ENCODE data around the gene KIAA1958. TPM values are rescaled to one million over a fixed set of nuclear protein-coding genes. Genes with fewer than 3 reads are reported as not detected.

The KIAA1958 gene, protein sequence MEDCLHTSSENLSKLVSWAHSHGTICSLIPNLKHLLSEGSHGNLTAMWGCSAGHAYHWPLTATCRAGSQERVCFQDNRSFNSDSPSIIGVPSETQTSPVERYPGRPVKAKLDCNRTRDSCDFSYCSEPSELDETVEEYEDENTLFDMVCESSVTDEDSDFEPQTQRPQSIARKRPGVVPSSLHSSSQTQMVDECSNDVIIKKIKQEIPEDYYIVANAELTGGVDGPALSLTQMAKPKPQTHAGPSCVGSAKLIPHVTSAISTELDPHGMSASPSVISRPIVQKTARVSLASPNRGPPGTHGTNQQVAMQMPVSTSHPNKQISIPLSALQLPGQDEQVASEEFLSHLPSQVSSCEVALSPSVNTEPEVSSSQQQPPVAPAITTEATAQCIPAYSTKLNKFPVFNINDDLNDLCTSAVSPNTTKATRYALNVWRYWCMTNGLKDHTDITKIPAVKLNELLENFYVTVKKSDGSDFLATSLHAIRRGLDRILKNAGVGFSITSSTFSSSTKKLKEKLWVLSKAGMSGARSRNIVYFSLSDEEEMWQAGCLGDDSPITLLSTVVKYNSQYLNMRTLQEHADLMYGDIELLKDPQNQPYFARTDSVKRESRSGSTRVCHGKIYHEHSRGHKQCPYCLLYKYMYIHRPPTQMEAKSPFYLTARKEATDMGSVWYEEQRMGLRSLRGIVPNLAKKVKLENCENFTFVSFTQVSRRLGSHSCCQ
- total RNA-seq, result 8.6 TPM

DNA sequence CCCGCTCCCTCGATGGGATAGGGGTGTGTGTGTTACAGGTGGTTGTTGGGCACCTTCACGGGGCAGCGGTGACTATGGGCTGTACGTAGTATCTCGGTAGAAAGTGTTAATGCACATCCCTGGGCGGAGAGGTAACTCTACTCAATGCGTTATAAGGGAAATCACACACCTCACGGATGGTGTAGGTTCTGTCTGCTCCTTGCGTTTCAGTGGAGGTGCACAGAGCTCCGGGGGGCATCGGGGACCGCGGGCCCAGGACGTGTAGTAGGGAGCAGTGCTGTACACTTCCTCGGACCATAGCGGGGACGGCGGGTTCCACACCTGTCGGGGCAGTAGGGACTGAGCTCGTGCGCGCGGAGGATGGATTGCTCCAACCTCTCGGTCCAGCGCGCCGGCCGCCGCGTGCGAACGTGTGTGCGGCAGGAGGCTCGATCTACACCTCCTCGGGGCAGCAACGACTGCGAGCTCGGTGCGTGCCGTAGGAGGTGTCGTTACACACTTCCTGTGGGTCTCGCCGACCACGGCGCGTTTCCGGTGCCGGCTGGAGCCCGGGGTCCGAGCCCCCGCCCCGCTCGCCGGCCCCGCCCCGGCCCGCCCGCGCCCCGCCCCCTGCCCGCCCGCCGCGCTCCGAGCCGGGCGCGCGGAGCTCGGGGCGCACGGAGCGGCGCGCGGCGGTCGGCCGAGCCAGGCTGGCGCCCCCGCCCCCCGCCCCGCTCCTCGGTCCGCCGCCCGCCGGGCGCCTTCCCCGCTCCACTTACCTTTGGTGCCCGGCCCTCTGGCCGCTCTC, at the start of gene KIAA1958:
Gene KIAA1958, plus strand, starts transcription at position 607 of the 787 bp plus-strand sequence. CDS start 87,254 bp downstream, outside the sequence.
- DNase-seq, result peak; percentile 60

GRCh38 chr9:112437406-112437805, 49.2 kb upstream of the KIAA1958 start:
- DNase-seq, result no peak

GRCh38 chr9:112439171-112439570, 47.5 kb upstream of the KIAA1958 start:
- DNase-seq, result no peak

- DNase-seq, result no peak
Measured at GRCh38 chr9:112439825-112440224, 46.8 kb upstream of the KIAA1958 start.

- DNase-seq, result no peak
Measured at GRCh38 chr9:112443200-112443599, 43.4 kb upstream of the KIAA1958 start.

- DNase-seq, result no peak
Measured at GRCh38 chr9:112443636-112444035, 43.0 kb upstream of the KIAA1958 start.

DNA sequence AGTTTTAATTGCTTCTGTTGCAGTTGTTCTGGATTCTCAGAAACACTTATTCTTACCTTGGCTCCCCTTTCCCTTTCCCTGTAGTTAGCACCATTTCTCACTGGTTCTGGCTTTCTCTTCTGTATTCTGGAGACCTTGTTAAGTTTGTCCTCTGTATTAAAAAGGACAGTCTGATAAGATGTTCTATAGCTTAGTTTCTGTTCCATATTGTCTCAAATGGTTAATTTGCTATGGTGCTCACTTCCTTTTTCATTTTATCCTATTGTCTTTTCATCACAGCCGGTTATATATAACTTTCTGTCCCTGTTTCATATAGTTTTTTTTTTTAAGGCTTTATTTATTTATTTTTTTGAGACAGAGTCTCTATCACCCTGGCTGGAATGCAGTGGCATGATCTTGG, 41.4 kb upstream of the KIAA1958 start:
- DNase-seq, result no peak

DNA sequence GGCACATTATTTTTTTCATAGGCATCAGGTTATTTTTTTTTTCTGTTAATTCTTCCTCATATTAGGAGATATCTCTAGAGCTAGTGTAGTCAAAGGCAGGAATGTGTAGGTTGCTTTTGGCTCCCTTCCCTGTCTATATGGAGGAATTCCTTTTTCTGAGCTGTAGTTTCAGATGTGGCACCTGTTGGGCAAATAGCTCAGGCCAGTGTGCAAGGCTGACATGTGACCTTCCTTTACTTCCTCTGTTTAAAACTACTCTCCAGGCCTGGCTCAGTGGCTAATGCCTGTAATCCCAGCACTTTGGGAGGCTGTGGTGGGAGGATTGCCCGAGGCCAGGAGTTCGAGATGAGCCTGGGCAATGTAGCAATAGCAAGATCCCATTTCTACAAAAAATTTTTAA, 40.5 kb upstream of the KIAA1958 start:
- DNase-seq, result no peak

DNA sequence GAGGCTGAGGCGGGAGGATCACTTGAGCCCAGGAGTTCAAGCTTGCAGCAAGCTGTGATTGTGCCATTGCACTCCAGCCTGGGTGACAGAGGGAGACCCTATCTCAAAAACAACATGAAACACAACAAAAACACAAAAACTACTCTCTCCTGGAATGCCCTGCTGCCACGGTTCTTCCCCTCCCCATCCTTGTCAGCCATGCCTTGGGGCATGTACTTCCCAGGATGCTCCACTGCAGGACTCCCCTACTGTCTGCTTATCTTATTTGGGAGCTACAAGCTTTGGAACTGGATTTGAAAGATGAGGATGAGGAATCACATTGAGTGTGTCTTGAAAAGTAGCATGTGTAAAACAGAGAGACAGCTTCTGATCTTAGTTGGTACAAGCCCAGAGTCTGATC, 40.1 kb upstream of the KIAA1958 start:
- DNase-seq, result no peak

DNA sequence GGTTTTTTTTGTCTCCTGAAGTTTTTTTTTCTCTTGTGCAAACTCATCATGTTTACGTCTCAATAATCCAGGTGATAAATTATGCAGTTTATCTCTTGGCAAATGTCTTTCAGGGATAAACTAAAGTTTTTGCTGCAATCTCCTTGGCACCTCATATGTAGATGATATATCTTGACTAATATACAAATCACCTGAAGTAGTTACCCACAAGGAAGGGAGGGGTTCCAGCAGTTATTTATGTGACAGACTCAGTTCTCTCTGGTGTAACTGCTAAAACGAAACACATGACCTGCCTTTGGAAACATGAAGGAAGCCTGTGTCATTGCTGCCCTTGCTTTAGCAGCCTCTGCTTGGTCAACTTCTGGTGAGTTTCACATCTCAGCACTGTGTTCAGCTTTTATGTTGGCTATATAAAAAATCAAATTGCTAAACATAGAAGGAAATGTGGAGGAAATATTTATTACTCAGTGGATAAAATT, 39.3 kb upstream of the KIAA1958 start:
- no peak for DNase-seq

DNA sequence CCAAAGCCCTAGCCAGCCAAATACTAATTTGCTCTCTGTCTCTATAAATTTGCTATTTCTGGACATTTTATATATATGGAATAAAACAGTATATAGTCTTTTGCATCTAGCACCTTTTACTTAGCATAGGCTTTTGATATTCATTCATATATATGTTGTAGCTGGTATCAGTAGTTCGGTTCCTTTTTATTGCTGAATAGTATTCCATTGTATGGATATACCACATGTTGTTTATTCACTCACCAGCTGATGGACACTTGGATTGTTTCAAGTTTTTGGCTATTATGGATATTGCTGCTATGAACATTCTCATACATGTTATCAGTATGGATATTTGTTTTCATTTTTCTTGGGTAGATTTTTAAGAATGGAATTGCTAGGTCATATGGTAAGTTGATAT, 23.8 kb upstream of the KIAA1958 start:
- no peak for DNase-seq

DNA sequence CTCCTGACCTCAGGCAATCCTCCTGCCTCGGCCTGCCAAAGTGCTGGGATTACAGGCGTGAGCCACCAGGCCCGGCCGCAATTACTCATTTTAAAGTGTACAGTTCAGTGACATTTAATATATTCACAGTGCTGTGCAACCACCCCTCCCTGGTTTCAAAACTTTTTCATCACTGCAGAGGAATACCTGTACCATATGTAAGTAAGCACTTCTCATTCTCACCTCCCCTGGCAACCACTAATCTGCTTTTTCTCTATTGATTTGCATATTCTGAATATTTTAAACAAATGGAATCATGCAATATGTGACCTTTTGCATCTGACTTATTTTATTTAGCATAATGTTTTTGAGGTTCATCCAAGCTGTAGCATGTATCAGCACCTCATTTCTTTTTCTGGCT, 21.3 kb upstream of the KIAA1958 start:
- DNase-seq, result no peak

DNA sequence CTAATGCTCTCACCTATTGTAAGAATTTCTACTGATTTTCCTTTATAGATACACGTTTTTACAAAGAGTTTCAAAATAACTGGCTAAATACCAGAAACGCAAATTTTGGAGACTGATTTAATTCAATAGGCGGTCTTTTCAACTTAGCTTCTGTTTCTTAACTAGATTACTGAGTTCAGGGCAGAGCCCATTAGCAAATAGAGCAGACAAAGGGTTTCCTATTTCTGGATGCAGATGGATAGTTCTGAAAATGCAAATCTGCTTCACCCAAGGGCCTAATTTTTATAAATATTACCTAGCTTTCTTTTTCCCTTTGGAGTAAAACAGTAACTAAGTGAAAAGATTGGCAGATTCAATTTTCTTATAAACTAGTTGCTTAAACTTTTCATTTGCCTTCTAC, 13.6 kb upstream of the KIAA1958 start:
- DNase-seq, result no peak

DNA sequence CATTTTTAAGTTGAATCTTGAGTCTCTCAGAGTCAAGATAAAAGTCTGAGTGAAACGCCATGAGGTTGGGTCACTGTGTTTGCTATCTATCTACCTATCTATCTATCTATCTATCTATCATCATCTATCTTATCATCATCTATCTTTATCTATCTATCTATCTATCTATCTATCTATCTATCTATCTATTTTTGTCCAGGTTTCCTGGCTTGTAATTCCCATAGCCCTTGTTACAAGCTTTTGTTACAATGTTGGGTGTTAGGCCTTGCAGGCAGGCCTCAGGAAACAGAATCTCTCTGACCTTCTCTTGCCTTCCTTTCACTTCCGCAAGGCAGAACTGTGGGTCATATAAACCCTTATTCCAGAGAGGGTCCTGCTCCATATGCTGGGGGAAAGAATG, 12.6 kb upstream of the KIAA1958 start:
- DNase-seq, result no peak

GRCh38 chr9:112475318-112475717, 11.3 kb upstream of the KIAA1958 start:
- no peak for DNase-seq

DNA sequence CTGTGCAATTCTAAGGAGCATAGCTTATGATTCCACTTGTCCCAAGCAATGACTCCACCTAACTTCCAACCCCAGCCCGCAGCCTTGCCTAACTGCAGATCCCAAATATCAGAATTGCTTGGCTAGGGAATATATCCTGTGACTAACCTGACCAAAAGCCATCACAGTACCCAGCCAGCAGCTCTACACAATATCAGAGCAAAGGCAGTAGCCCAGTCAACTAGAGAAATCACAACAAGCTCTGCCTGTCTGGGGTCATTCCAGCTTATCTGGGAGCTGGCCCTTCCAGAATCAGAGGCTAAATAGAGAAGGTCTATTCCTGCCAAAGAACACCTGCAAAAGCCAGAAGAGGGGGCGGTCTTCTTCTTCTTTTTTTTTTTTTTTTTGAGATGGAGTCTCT, 9.3 kb upstream of the KIAA1958 start:
- no peak for DNase-seq

GRCh38 chr9:112479221-112479620, 7.4 kb upstream of the KIAA1958 start:
- no peak for DNase-seq

DNA sequence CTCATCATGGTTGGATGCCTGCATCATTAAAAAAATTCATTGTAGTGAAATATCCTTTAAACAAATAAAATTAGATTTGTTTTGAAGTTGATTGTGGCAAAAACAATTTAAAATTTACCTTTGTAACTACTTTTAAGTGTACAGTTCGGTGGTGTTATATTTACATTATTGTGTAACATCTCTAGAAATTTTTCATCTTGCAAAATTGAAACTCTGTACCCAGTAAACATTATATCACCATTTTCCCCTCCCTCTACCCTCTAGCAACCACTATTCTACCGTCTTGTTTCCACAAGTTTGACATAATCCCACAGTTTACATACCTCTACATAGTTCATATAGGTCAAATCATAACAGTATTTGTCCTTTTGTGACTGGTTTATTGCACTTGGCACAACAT, 2.0 kb upstream of the KIAA1958 start:
- no peak for DNase-seq

GRCh38 chr9:112485574-112485973, 1.1 kb upstream of the KIAA1958 start:
- DNase-seq, result no peak

- DNase-seq, result peak; percentile 40
Measured at GRCh38 chr9:112487008-112487798, 576 bp downstream of the KIAA1958 start.

- no peak for DNase-seq
Measured at GRCh38 chr9:112487799-112488340, 1.2 kb downstream of the KIAA1958 start.

All from occipital lobe (tissue), 2 donors.